ENCODE data around the gene RASGRF2.

The RASGRF2 gene

DNA sequence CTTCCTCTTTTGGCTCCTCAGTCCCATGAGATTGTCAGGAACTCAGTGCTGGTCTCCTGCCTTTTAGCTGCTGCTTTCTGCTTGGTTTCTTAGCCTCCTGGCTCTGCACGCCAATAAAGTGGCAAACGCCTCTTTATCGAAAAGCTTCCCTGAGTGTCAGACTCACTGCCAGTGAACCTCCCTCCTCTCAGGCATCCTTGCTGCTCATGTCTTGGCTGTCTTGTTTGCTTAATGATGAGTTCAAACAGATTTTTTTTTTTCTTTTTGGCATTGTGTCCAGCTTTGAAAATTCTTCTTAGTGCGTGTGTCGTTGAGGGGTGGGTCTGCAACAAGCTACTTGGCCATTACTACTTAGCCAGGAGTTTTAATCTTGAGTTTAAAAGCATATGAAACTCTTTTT lies 14.9 kb downstream of the RASGRF2 start:
- Histone ChIP-seq H3F3A (ENCODE audit: low read depth) (no peaks in the 10 kb centered on the region), H3K27me3 (ENCODE audit: insufficient read depth, low read length, poor library complexity, severe bottlenecking) (no peaks in the 10 kb centered on the region), H4K20me1 (ENCODE audit: insufficient read depth, low read length, poor library complexity, severe bottlenecking) (no peaks in the 10 kb centered on the region), H3K79me2 (ENCODE audit: insufficient read depth, low read length) (no peaks in the 10 kb centered on the region), H2AFZ (ENCODE audit: low read length) (no peak overlapping the region), H3K9me2 (replicated peaks; ENCODE audit: low read depth, low read length) (no peaks in the 10 kb centered on the region), H3K4me1 (ENCODE audit: insufficient read depth, low read length, poor library complexity, severe bottlenecking) (peaks cover 6% of the 10 kb centered on the region), H3K4me2 (ENCODE audit: low read depth, low read length, poor library complexity, severe bottlenecking) (no peak overlapping the region), H3K9ac (ENCODE audit: low read depth, low read length, poor library complexity, severe bottlenecking) (no peak overlapping the region), H3K4me3 (ENCODE audit: low read length, poor library complexity, severe bottlenecking) (no peak overlapping the region), H3K9me3 (ENCODE audit: insufficient read depth, low read depth, low read length) (no peaks in the 10 kb centered on the region), H3K36me3 (ENCODE audit: insufficient read depth, low read length) (no peaks in the 10 kb centered on the region)
- TF ChIP-seq EZH2phosphoT487 (IDR thresholded peaks at IDR 0.05; ENCODE audit: borderline replicate concordance), result no peak
- TF ChIP-seq, protein P1, sequence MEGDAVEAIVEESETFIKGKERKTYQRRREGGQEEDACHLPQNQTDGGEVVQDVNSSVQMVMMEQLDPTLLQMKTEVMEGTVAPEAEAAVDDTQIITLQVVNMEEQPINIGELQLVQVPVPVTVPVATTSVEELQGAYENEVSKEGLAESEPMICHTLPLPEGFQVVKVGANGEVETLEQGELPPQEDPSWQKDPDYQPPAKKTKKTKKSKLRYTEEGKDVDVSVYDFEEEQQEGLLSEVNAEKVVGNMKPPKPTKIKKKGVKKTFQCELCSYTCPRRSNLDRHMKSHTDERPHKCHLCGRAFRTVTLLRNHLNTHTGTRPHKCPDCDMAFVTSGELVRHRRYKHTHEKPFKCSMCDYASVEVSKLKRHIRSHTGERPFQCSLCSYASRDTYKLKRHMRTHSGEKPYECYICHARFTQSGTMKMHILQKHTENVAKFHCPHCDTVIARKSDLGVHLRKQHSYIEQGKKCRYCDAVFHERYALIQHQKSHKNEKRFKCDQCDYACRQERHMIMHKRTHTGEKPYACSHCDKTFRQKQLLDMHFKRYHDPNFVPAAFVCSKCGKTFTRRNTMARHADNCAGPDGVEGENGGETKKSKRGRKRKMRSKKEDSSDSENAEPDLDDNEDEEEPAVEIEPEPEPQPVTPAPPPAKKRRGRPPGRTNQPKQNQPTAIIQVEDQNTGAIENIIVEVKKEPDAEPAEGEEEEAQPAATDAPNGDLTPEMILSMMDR (conservative IDR thresholded peaks at IDR 0.05; ENCODE audit: low read length), result no peak

DNA sequence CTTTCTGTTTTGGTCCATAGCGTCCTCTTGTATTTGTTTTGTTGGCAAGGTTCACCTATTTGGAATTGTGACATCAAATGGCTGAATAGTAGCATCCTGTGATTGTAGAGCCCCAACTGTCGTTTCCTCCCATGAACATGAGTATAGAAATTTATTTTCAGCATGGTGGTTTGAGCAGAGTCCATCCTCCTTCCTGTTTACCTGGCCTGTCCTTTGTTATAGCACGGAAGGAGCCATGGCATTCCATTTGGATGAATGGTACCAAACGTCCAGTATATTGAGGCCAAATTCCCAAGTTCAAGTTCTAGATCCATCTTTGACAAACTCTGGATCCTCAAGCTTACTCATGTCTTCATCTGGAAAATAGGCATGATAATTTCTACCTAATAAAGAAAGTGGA lies 16.8 kb downstream of the RASGRF2 start:
- H3K9ac ChIP-seq (ENCODE audit: low read depth, low read length, poor library complexity, severe bottlenecking), result no peak overlapping the region
- H3K9me2 ChIP-seq (replicated peaks; ENCODE audit: low read depth, low read length), result no peaks in the 10 kb centered on the region
- H3K36me3 ChIP-seq (ENCODE audit: insufficient read depth, low read length), result no peaks in the 10 kb centered on the region
- no peak overlapping the region for H2AFZ ChIP-seq (ENCODE audit: low read length)
- no peaks in the 10 kb centered on the region for H3K9me3 ChIP-seq (ENCODE audit: insufficient read depth, low read depth, low read length)
- TF ChIP-seq, protein P1 (conservative IDR thresholded peaks at IDR 0.05; ENCODE audit: low read length), result no peak
- TF ChIP-seq EZH2phosphoT487 (IDR thresholded peaks at IDR 0.05; ENCODE audit: borderline replicate concordance), result no peak
- H3K27me3 ChIP-seq (ENCODE audit: insufficient read depth, low read length, poor library complexity, severe bottlenecking), result no peaks in the 10 kb centered on the region
- H3F3A ChIP-seq (ENCODE audit: low read depth), result no peaks in the 10 kb centered on the region
- no peaks in the 10 kb centered on the region for H3K79me2 ChIP-seq (ENCODE audit: insufficient read depth, low read length)
- no peaks in the 10 kb centered on the region for H4K20me1 ChIP-seq (ENCODE audit: insufficient read depth, low read length, poor library complexity, severe bottlenecking)
- H3K4me1 ChIP-seq (ENCODE audit: insufficient read depth, low read length, poor library complexity, severe bottlenecking), result peaks cover 6% of the 10 kb centered on the region
- no peak overlapping the region for H3K4me2 ChIP-seq (ENCODE audit: low read depth, low read length, poor library complexity, severe bottlenecking)
- no peak overlapping the region for H3K4me3 ChIP-seq (ENCODE audit: low read length, poor library complexity, severe bottlenecking)

DNA sequence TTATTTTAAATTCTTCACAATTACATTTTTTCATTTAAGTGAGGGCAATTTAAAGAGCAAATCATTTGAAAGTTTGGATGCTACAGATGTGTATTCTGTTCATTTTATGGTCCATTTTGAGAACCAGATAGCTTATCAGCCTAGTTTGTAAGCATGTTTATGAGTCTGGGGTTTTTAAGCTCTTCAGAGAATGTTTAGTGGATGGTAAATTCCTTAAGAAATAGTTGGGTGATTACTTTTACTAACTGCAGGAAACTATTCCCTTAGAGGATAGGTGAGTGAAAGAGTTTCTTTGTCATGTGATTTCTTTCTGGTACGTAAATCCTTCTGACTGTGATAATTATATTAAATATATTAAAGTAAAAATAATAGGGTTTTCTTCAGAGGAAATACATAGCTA lies 17.6 kb downstream of the RASGRF2 start:
- H3F3A ChIP-seq (ENCODE audit: low read depth), result no peaks in the 10 kb centered on the region
- peaks cover 6% of the 10 kb centered on the region for H3K4me1 ChIP-seq (ENCODE audit: insufficient read depth, low read length, poor library complexity, severe bottlenecking)
- H3K9me2 ChIP-seq (replicated peaks; ENCODE audit: low read depth, low read length), result no peaks in the 10 kb centered on the region
- H3K36me3 ChIP-seq (ENCODE audit: insufficient read depth, low read length), result no peaks in the 10 kb centered on the region
- TF ChIP-seq, protein P1 (conservative IDR thresholded peaks at IDR 0.05; ENCODE audit: low read length), result no peak
- no peak for TF ChIP-seq EZH2phosphoT487 (IDR thresholded peaks at IDR 0.05; ENCODE audit: borderline replicate concordance)
- no peak overlapping the region for H3K4me2 ChIP-seq (ENCODE audit: low read depth, low read length, poor library complexity, severe bottlenecking)
- H4K20me1 ChIP-seq (ENCODE audit: insufficient read depth, low read length, poor library complexity, severe bottlenecking), result no peaks in the 10 kb centered on the region
- no peaks in the 10 kb centered on the region for H3K79me2 ChIP-seq (ENCODE audit: insufficient read depth, low read length)
- no peak overlapping the region for H3K9ac ChIP-seq (ENCODE audit: low read depth, low read length, poor library complexity, severe bottlenecking)
- no peaks in the 10 kb centered on the region for H3K27me3 ChIP-seq (ENCODE audit: insufficient read depth, low read length, poor library complexity, severe bottlenecking)
- H3K9me3 ChIP-seq (ENCODE audit: insufficient read depth, low read depth, low read length), result no peaks in the 10 kb centered on the region
- no peak overlapping the region for H3K4me3 ChIP-seq (ENCODE audit: low read length, poor library complexity, severe bottlenecking)
- no peak overlapping the region for H2AFZ ChIP-seq (ENCODE audit: low read length)

All from Loucy (cell line).